K562 (cell line): ENCODE results near the gene COX19. TPM values are rescaled to one million over a fixed set of nuclear protein-coding genes. Genes with fewer than 3 reads are reported as not detected.

Experiments
- ATAC-seq: fragments of 200-7000 bp; cut with Tn5 transposase; 3 replicates; pipeline ENCODE4 v1.9.1; 2020; ENCODE audit warnings: moderate library complexity
- BruUV-seq: library from RNA; stranded (reverse); fragments of 400-500 nt; replicated peaks from 2 replicates; lab custom pipeline; 2021; lab: Mats Ljungman, UMichigan
- CTCF ChIA-PET: fragments of 300-600 bp; formaldehyde crosslinking; extraction: SDS; loops from one replicate; lab custom pipeline; 2021; ENCODE audit warnings: low intra/inter-chr PET ratio; lab: Yijun Ruan, JAX
- POLR2A ChIA-PET: fragments of 300-600, 350-650 bp; sonication (Branson Sonifier 250); formaldehyde crosslinking; extraction: SDS; loops from one replicate; lab custom pipeline; 2021; ENCODE audit warnings: antibody characterized with exemption, inconsistent platforms; lab: Yijun Ruan, JAX
- DNase-seq, 4 experiments: peaks; one replicate each; pipeline versions ENCODE4 v3.0.0 to v3.0.0-alpha.2; 2011 to 2018; ENCODE audit warnings: low spot score in 3 of 4, mixed read lengths in 3 of 4; ENCODE audit errors: extremely low read depth in 1 of 4
- FAIRE-seq: peaks from 2 replicates; lab custom pipeline; 2011; peaks lifted over from hg19 to GRCh38; lab: Jason Lieb, UNC
- H2AFZ ChIP-seq: 2 replicates; pipeline ENCODE4 v1.6.0; 2011; ENCODE audit warnings: low read depth, low read length, control low read depth, inconsistent platforms
- H3K27ac ChIP-seq: fragments of 200-600 bp; 3 replicates; pipeline ENCODE4 v1.8.0; 2011; ENCODE audit warnings: low read depth, mild to moderate bottlenecking, control low read depth, inconsistent platforms, low read length, moderate library complexity, mixed read lengths; ENCODE audit errors: extremely low read depth
- H3K27me3 ChIP-seq, 2 experiments: fragments of 300-600 bp in 1 of 2; 2 replicates in 1 of 2; 3 replicates in 1 of 2; pipeline versions ENCODE4 v1.6.0 to v1.8.0; 2011; ENCODE audit warnings: inconsistent platforms in 2 of 2, low read length in 2 of 2, mild to moderate bottlenecking in 1 of 2, mixed read lengths in 1 of 2, moderate library complexity in 1 of 2; ENCODE audit not compliant: control insufficient read depth in 2 of 2, insufficient read depth in 2 of 2
- H3K36me3 ChIP-seq: fragments of 300-600 bp; 3 replicates; pipeline ENCODE4 v1.8.0; 2011; ENCODE audit warnings: mild to moderate bottlenecking, low read length, inconsistent platforms; ENCODE audit not compliant: control insufficient read depth, insufficient read depth
- H3K4me1 ChIP-seq, 2 experiments: fragments of 200-600 bp in 1 of 2; replicated peaks in 1 of 2; 2 replicates in 1 of 2; 3 replicates in 1 of 2; pipeline versions ENCODE4 v1.5.1 to v1.8.0; 2011; ENCODE audit warnings: inconsistent platforms in 2 of 2, low read length in 2 of 2, mild to moderate bottlenecking in 1 of 2, mixed read lengths in 1 of 2, moderate library complexity in 1 of 2; ENCODE audit not compliant: control insufficient read depth in 2 of 2, insufficient read depth in 2 of 2
- H3K4me2 ChIP-seq: 2 replicates; pipeline ENCODE4 v1.6.1; 2011; ENCODE audit warnings: low read length, control low read depth, inconsistent platforms, mixed read lengths; ENCODE audit not compliant: insufficient read depth
- H3K4me3 ChIP-seq: fragments of 200-600 bp; sonication (generic), shearing (Covaris generic); 2 replicates; pipeline ENCODE4 v1.5.1; 2016; ENCODE audit warnings: control low read depth, inconsistent platforms
- H3K79me2 ChIP-seq: fragments of 200-600 bp; 3 replicates; pipeline ENCODE4 v1.8.0; 2011; ENCODE audit warnings: low read length, inconsistent platforms; ENCODE audit not compliant: control insufficient read depth, insufficient read depth
- H3K9ac ChIP-seq, 2 experiments: 2 replicates each; pipeline versions ENCODE4 v1.6.0 to v1.6.1; 2011; ENCODE audit warnings: low read depth in 2 of 2, low read length in 2 of 2, control low read depth in 1 of 2, inconsistent platforms in 1 of 2, mild to moderate bottlenecking in 1 of 2, mixed read lengths in 1 of 2; ENCODE audit not compliant: insufficient read depth in 1 of 2
- H3K9me1 ChIP-seq: one replicate; pipeline ENCODE4 v1.6.0; 2011; ENCODE audit warnings: inconsistent platforms, mild to moderate bottlenecking, low read length, moderate library complexity; ENCODE audit not compliant: control insufficient read depth, insufficient read depth
- H3K9me3 ChIP-seq: replicated peaks from 2 replicates; pipeline ENCODE4 v1.5.1; 2011; ENCODE audit warnings: low read depth, low read length, inconsistent platforms; ENCODE audit not compliant: control insufficient read depth, insufficient read depth
- H4K20me1 ChIP-seq: replicated peaks from 2 replicates; pipeline ENCODE4 v1.6.1; 2011; ENCODE audit warnings: low read length, inconsistent platforms, mixed read lengths; ENCODE audit not compliant: control insufficient read depth, insufficient read depth
- ARHGAP35 ChIP-seq: fragments of 450-650 bp; IDR thresholded peaks from 2 replicates; pipeline ENCODE4 v1.6.1; 2018; ENCODE audit not compliant: partially characterized antibody
- BRF2 ChIP-seq: IDR thresholded peaks from 3 replicates; pipeline ENCODE4 v1.6.1; 2011; ENCODE audit warnings: borderline replicate concordance, mild to moderate bottlenecking; ENCODE audit not compliant: insufficient read length, insufficient read depth
- CHAMP1 ChIP-seq: fragments of 450-650 bp; IDR thresholded peaks from 2 replicates; pipeline ENCODE4 v1.6.1; 2016; ENCODE audit warnings: mild to moderate bottlenecking
- DPF2 ChIP-seq: fragments of 450-650 bp; IDR thresholded peaks from 2 replicates; pipeline ENCODE4 v1.6.1; 2016
- KAT8 ChIP-seq: fragments of 450-650 bp; IDR thresholded peaks from 2 replicates; pipeline ENCODE4 v1.6.1; 2016; ENCODE audit warnings: low read depth, mild to moderate bottlenecking
- L3MBTL2 ChIP-seq: fragments of 450-650 bp; IDR thresholded peaks from 2 replicates; pipeline ENCODE4 v1.6.1; 2016; ENCODE audit warnings: mild to moderate bottlenecking, moderate library complexity
- PHF20 ChIP-seq: fragments of 450-650 bp; IDR thresholded peaks from 2 replicates; pipeline ENCODE4 v1.6.1; 2018; ENCODE audit not compliant: partially characterized antibody
- PHF21A ChIP-seq: fragments of 450-650 bp; IDR thresholded peaks from 2 replicates; pipeline ENCODE4 v1.6.1; 2017; ENCODE audit warnings: low read depth, borderline replicate concordance
- PTTG1 ChIP-seq: fragments of 450-650 bp; IDR thresholded peaks from 2 replicates; pipeline ENCODE4 v1.6.1; 2016; ENCODE audit warnings: low read depth, mild to moderate bottlenecking, missing genetic modification characterization, missing compliant biosample characterization
- SAP30 ChIP-seq: fragments of 200-600 bp; sonication (generic); IDR thresholded peaks from 2 replicates; pipeline ENCODE4 v1.6.1; 2012; ENCODE audit warnings: borderline replicate concordance, low read depth, mild to moderate bottlenecking, moderate library complexity, low read length, control low read depth, inconsistent platforms; ENCODE audit not compliant: insufficient read depth, poor library complexity, severe bottlenecking
- ZFP91 ChIP-seq: sonication (generic); formaldehyde crosslinking; IDR thresholded peaks from 2 replicates; pipeline ENCODE4 v1.8.0; 2022; ENCODE audit warnings: mild to moderate bottlenecking, missing genetic modification reagents
- ZNF239 ChIP-seq: fragments of 250-450 bp; sonication (Bioruptor Pico); IDR thresholded peaks from 2 replicates; pipeline ENCODE4 v1.4.0; 2020; ENCODE audit warnings: mild to moderate bottlenecking
- ZNF277 ChIP-seq: fragments of 250-450 bp; sonication (Bioruptor Pico); IDR thresholded peaks from 2 replicates; pipeline ENCODE4 v1.8.0; 2022; ENCODE audit warnings: inconsistent platforms, mild to moderate bottlenecking, moderate library complexity, borderline replicate concordance
- ZNF280B ChIP-seq: fragments of 250-450 bp; sonication (Bioruptor Pico); IDR thresholded peaks from 2 replicates; pipeline ENCODE4 v1.5.1; 2021; ENCODE audit warnings: mild to moderate bottlenecking
- ZNF707 ChIP-seq: fragments of 250-450 bp; sonication (Bioruptor Pico); conservative IDR thresholded peaks from 2 replicates; pipeline ENCODE4 v1.8.0; 2022; ENCODE audit warnings: inconsistent platforms, mild to moderate bottlenecking, moderate library complexity
- WGBS: fragments of 100-300 bp; shearing (Covaris generic); methylation state at CpG from one replicate; pipeline ENCODE4 v1.1.6; 2016; ENCODE audit warnings: low coverage, mixed read lengths; ENCODE audit not compliant: insufficient coverage; ENCODE audit errors: missing lambda C conversion rate; 5-methylcytosine and 5-hydroxymethylcytosine counted together
- in situ Hi-C: fragments of 300-500 bp; cut with MboI; formaldehyde crosslinking; loops from 4 replicates; pipeline ENCODE4 v1.15.0; 2018; ENCODE audit warnings: inconsistent platforms, mixed read lengths
- intact Hi-C: fragments of 100-400 bp; cut with micrococcal nuclease; formaldehyde crosslinking; loops from 2 replicates; pipeline ENCODE4 v1.14.2; 2022
- polyA plus RNA-seq, 8 experiments: library from polyadenylated mRNA; depleted of rRNA in 4 of 8; stranded (reverse) in 5 of 8; unstranded in 3 of 8; fragments of >200 nt; fragmentation: Nextera tagmentation in 2 of 8; fragmentation: Illumina TruSeq in 1 of 8; extraction: Ambion mirVana in 2 of 8; extraction: Trizol in 1 of 8; gene quantifications; 2 replicates each; pipeline versions ENCODE4 v1.2.1 to v1.2.3, GENCODE V29; 2011 to 2014; ENCODE audit warnings: inconsistent platforms in 1 of 8, missing spikeins in 1 of 8
- total RNA-seq, 7 experiments: library from RNA; depleted of rRNA in 6 of 7; stranded (reverse); fragments of >200 nt in 6 of 7; fragmentation: Illumina TruSeq in 2 of 7; extraction: Trizol in 2 of 7; gene quantifications; 2 replicates each; pipeline versions ENCODE4 v1.2.1 to v1.2.3, GENCODE V29; 2011 to 2021; ENCODE audit warnings: low replicate concordance in 1 of 7

The COX19 gene
- total and polyA plus RNA-seq, 9 of the 15 experiments (the other 6 are each of a cell fraction or from before 2014, with no cell fraction given): 5.2 to 10.5 (median 7.9) TPM

- Histone ChIP-seq H3K79me2 (peaks cover 64% of the 10 kb centered on the region), H3K4me1 (peaks cover 0 to 73% of the 10 kb centered on the region in 2 experiments; a peak in 3 of 5 replicates), H2AFZ (no peak overlapping the region), H3K9me3 (peaks cover 7% of the 10 kb centered on the region), H3K27ac (no peak overlapping the region), H3K9ac (no peak overlapping the region), H3K36me3 (peaks cover 50% of the 10 kb centered on the region), H3K4me3 (no peak overlapping the region), H4K20me1 (peaks cover 8% of the 10 kb centered on the region; the same call in 1 of the 2 replicates), H3K4me2 (no peak overlapping the region), H3K9me1 (no peaks in the 10 kb centered on the region), H3K27me3 (no peaks in the 10 kb centered on the region)
- in situ Hi-C loops: no loop called here
- intact Hi-C loops: no loop called here
- over 99% methylated on average over 16 of the region's 17 CpGs for WGBS
- BruUV-seq: no TSS peak
- DNase-seq (no peak), FAIRE-seq (no peak), ATAC-seq (no peak)
- POLR2A ChIA-PET: no interaction called here
- CTCF ChIA-PET: no interaction called here
- TF ChIP-seq CHAMP1 (no peak), BRF2 (no peak), SAP30 (no peak), PTTG1 (tag) (no peak), ZNF239 (no peak), ZNF277 (CRISPR knock-in tag) (no peak), ZNF280B (CRISPR knock-in tag) (no peak), ZNF707 (no peak), PHF20 (no peak), DPF2 (no peak), L3MBTL2 (no peak), KAT8 (no peak), ARHGAP35 (no peak), PHF21A (no peak), ZFP91 (CRISPR knock-in tag) (no peak)
These were observed 47.0 kb upstream of the COX19 start for GRCh38 chr7:1022356-1022755.
